ENCODE measurements around the gene QPCTL. TPM values are rescaled to one million over a fixed set of nuclear protein-coding genes. Genes with fewer than 3 reads are reported as not detected.

Gene QPCTL
- total and polyA plus RNA-seq, 2 of the 13 experiments (the other 11 are each of a cell fraction or from before 2014, with no cell fraction given), result 16.0 to 19.1 TPM

DNA sequence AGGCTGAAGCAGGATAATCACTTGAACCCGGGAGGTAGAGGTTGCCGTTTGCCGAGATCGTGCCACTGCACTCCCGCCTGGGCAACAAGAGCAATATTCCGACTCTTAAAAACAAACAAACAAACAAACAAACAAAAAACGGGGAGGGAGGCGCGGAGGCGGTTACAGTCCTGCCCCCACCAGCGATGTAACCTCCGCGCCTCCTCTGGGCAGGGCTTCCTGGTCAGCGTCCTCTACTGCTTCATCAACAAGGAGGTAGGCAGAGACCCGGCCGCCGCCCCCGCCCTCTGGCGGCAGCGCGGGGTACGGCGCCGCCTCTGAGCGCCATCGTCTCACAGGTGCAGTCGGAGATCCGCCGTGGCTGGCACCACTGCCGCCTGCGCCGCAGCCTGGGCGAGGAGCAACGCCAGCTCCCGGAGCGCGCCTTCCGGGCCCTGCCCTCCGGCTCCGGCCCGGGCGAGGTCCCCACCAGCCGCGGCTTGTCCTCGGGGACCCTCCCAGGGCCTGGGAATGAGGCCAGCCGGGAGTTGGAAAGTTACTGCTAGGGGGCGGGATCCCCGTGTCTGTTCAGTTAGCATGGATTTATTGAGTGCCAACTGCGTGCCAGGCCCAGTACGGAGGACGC lies 11.0 kb upstream of the QPCTL start (continued):
- TF ChIP-seq JUNB (CRISPR knock-in tag; IDR thresholded peaks at IDR 0.05; ENCODE audit: borderline replicate concordance), result no peak
- TF ChIP-seq ZBTB3 (CRISPR knock-in tag; IDR thresholded peaks at IDR 0.05; ENCODE audit: borderline replicate concordance, low read depth), result no peak
- TF ChIP-seq POLR2AphosphoS5 (IDR thresholded peaks at IDR 0.05; ENCODE audit: low read depth, low read length), result no peak
- no peak for TF ChIP-seq NFATC3 (CRISPR knock-in tag; IDR thresholded peaks at IDR 0.05)
- TF ChIP-seq POGZ (CRISPR knock-in tag; IDR thresholded peaks at IDR 0.05), result peak; percentile 34; the same call in 1 of the 2 replicates
- no peak for TF ChIP-seq RNF2 (conservative IDR thresholded peaks at IDR 0.05; ENCODE audit: low read depth)
- TF ChIP-seq ZNF672 (CRISPR knock-in tag; IDR thresholded peaks at IDR 0.05), result no peak
- TF ChIP-seq, protein P1, sequence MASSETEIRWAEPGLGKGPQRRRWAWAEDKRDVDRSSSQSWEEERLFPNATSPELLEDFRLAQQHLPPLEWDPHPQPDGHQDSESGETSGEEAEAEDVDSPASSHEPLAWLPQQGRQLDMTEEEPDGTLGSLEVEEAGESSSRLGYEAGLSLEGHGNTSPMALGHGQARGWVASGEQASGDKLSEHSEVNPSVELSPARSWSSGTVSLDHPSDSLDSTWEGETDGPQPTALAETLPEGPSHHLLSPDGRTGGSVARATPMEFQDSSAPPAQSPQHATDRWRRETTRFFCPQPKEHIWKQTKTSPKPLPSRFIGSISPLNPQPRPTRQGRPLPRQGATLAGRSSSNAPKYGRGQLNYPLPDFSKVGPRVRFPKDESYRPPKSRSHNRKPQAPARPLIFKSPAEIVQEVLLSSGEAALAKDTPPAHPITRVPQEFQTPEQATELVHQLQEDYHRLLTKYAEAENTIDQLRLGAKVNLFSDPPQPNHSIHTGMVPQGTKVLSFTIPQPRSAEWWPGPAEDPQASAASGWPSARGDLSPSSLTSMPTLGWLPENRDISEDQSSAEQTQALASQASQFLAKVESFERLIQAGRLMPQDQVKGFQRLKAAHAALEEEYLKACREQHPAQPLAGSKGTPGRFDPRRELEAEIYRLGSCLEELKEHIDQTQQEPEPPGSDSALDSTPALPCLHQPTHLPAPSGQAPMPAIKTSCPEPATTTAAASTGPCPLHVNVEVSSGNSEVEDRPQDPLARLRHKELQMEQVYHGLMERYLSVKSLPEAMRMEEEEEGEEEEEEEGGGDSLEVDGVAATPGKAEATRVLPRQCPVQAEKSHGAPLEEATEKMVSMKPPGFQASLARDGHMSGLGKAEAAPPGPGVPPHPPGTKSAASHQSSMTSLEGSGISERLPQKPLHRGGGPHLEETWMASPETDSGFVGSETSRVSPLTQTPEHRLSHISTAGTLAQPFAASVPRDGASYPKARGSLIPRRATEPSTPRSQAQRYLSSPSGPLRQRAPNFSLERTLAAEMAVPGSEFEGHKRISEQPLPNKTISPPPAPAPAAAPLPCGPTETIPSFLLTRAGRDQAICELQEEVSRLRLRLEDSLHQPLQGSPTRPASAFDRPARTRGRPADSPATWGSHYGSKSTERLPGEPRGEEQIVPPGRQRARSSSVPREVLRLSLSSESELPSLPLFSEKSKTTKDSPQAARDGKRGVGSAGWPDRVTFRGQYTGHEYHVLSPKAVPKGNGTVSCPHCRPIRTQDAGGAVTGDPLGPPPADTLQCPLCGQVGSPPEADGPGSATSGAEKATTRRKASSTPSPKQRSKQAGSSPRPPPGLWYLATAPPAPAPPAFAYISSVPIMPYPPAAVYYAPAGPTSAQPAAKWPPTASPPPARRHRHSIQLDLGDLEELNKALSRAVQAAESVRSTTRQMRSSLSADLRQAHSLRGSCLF (CRISPR knock-in tag; IDR thresholded peaks at IDR 0.05; ENCODE audit: borderline replicate concordance), result no peak
- no peak for TF ChIP-seq ZNF383 (CRISPR knock-in tag; IDR thresholded peaks at IDR 0.05; ENCODE audit: borderline replicate concordance)
- TF ChIP-seq, protein P2, sequence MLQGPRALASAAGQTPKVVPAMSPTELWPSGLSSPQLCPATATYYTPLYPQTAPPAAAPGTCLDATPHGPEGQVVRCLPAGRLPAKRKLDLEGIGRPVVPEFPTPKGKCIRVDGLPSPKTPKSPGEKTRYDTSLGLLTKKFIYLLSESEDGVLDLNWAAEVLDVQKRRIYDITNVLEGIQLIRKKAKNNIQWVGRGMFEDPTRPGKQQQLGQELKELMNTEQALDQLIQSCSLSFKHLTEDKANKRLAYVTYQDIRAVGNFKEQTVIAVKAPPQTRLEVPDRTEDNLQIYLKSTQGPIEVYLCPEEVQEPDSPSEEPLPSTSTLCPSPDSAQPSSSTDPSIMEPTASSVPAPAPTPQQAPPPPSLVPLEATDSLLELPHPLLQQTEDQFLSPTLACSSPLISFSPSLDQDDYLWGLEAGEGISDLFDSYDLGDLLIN (CRISPR knock-in tag; IDR thresholded peaks at IDR 0.05; ENCODE audit: borderline replicate concordance), result no peak
- 0 out of 2 replicates have a peak, but pooled peaks have one; percentile 40 for TF ChIP-seq ETV6 (CRISPR knock-in tag; conservative IDR thresholded peaks at IDR 0.05)
- TF ChIP-seq, protein P3, sequence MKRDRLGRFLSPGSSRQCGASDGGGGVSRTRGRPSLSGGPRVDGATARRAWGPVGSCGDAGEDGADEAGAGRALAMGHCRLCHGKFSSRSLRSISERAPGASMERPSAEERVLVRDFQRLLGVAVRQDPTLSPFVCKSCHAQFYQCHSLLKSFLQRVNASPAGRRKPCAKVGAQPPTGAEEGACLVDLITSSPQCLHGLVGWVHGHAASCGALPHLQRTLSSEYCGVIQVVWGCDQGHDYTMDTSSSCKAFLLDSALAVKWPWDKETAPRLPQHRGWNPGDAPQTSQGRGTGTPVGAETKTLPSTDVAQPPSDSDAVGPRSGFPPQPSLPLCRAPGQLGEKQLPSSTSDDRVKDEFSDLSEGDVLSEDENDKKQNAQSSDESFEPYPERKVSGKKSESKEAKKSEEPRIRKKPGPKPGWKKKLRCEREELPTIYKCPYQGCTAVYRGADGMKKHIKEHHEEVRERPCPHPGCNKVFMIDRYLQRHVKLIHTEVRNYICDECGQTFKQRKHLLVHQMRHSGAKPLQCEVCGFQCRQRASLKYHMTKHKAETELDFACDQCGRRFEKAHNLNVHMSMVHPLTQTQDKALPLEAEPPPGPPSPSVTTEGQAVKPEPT (CRISPR knock-in tag; IDR thresholded peaks at IDR 0.05; ENCODE audit: low read depth), result no peak
- peak; percentile 36; the same call in 1 of the 2 replicates for TF ChIP-seq GATAD1 (CRISPR knock-in tag; IDR thresholded peaks at IDR 0.05)
- TF ChIP-seq MTA3 (CRISPR knock-in tag; IDR thresholded peaks at IDR 0.05), result no peak
- TF ChIP-seq, protein P4, sequence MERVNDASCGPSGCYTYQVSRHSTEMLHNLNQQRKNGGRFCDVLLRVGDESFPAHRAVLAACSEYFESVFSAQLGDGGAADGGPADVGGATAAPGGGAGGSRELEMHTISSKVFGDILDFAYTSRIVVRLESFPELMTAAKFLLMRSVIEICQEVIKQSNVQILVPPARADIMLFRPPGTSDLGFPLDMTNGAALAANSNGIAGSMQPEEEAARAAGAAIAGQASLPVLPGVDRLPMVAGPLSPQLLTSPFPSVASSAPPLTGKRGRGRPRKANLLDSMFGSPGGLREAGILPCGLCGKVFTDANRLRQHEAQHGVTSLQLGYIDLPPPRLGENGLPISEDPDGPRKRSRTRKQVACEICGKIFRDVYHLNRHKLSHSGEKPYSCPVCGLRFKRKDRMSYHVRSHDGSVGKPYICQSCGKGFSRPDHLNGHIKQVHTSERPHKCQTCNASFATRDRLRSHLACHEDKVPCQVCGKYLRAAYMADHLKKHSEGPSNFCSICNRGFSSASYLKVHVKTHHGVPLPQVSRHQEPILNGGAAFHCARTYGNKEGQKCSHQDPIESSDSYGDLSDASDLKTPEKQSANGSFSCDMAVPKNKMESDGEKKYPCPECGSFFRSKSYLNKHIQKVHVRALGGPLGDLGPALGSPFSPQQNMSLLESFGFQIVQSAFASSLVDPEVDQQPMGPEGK (CRISPR knock-in tag; IDR thresholded peaks at IDR 0.05), result peak; percentile 87
- no peak for TF ChIP-seq ATF1 (CRISPR knock-in tag; IDR thresholded peaks at IDR 0.05)
- no peak for TF ChIP-seq SRY (CRISPR knock-in tag; IDR thresholded peaks at IDR 0.05)
- TF ChIP-seq ZNF552 (CRISPR knock-in tag; IDR thresholded peaks at IDR 0.05; ENCODE audit: borderline replicate concordance), result no peak
- TF ChIP-seq ARNTL (CRISPR knock-in tag; IDR thresholded peaks at IDR 0.05), result no peak
- no peak for TF ChIP-seq ASH2L (IDR thresholded peaks at IDR 0.05; ENCODE audit: insufficient read length, low read depth, low read length)
- TF ChIP-seq ELF4 (CRISPR knock-in tag; IDR thresholded peaks at IDR 0.05; ENCODE audit: borderline replicate concordance), result 0 out of 2 replicates have a peak, but pooled peaks have one; percentile 48
